ENCODE results near the gene FAM221A. TPM values are rescaled to one million over a fixed set of nuclear protein-coding genes. Genes with fewer than 3 reads are reported as not detected.
"Not testable (repeated sequence)": the region's sequence is repeated elsewhere in the genome, so short reads cannot be mapped to it uniquely, and the experiment has no call there.

The FAM221A gene
- total RNA-seq, 4 donors from 2014 or later: 4.8 to 14.6 (median 12.0) TPM

GRCh38 chr7:23721456-23721855, 41.5 kb downstream of the FAM221A start:
- H3K27ac ChIP-seq: no peak overlapping the region
- WGBS: 64% methylated on average over 4 of the region's 4 CpGs
- no peaks in the 10 kb centered on the region for H3K36me3 ChIP-seq
- no peak for TF ChIP-seq POLR2A (IDR thresholded peaks at IDR 0.05)
- TF ChIP-seq EP300 (IDR thresholded peaks at IDR 0.05): no peak
- no peak for TF ChIP-seq POLR2AphosphoS5 (IDR thresholded peaks at IDR 0.05)
- no peak for TF ChIP-seq CTCF (IDR thresholded peaks at IDR 0.05)
- no peak overlapping the region for H3K4me3 ChIP-seq
- no peak for DNase-seq (ENCODE audit: low spot score in 2 of 2)
- no peaks in the 10 kb centered on the region for H3K9me3 ChIP-seq
- H3K27me3 ChIP-seq: no peaks in the 10 kb centered on the region
- H3K4me1 ChIP-seq: no peaks in the 10 kb centered on the region

- H3K4me3 ChIP-seq; H3K36me3 ChIP-seq; H3K9me3 ChIP-seq; H3K4me1 ChIP-seq; DNase-seq (ENCODE audit: low spot score in 2 of 2); H3K27me3 ChIP-seq; H3K27ac ChIP-seq: not testable (repeated sequence)
- WGBS: 89% methylated on average over 21 of the region's 21 CpGs
Observed at GRCh38 chr7:23722587-23723216, 42.7 kb downstream of the FAM221A start.

- H3K36me3 ChIP-seq; H3K4me3 ChIP-seq; H3K9me3 ChIP-seq; H3K27me3 ChIP-seq; DNase-seq (ENCODE audit: low spot score in 2 of 2); H3K4me1 ChIP-seq; H3K27ac ChIP-seq: not testable (repeated sequence)
- WGBS: 88% methylated on average over 4 of the region's 4 CpGs
Observed at GRCh38 chr7:23724113-23724512, 44.1 kb downstream of the FAM221A start.

GRCh38 chr7:23742051-23742450, 62.1 kb downstream of the FAM221A start:
- Histone ChIP-seq H3K4me3 (no peak overlapping the region), H3K4me1 (no peaks in the 10 kb centered on the region), H3K36me3 (no peaks in the 10 kb centered on the region), H3K27me3 (no peaks in the 10 kb centered on the region), H3K27ac (no peak overlapping the region), H3K9me3 (peaks cover 15% of the 10 kb centered on the region)
- TF ChIP-seq POLR2AphosphoS5 (IDR thresholded peaks at IDR 0.05) (no peak), POLR2A (IDR thresholded peaks at IDR 0.05) (no peak), EP300 (IDR thresholded peaks at IDR 0.05) (no peak), CTCF (IDR thresholded peaks at IDR 0.05) (no peak)
- no peak for DNase-seq (ENCODE audit: low spot score in 2 of 2)

GRCh38 chr7:23743226-23743625, 63.2 kb downstream of the FAM221A start:
- Histone ChIP-seq H3K27me3 (no peaks in the 10 kb centered on the region), H3K9me3 (peaks cover 15% of the 10 kb centered on the region), H3K4me1 (no peaks in the 10 kb centered on the region), H3K27ac (no peak overlapping the region), H3K4me3 (no peak overlapping the region), H3K36me3 (no peaks in the 10 kb centered on the region)
- WGBS: 95% methylated on average over 4 of the region's 4 CpGs
- no peak for DNase-seq (ENCODE audit: low spot score in 2 of 2)
- TF ChIP-seq CTCF (IDR thresholded peaks at IDR 0.05) (no peak), EP300 (IDR thresholded peaks at IDR 0.05) (no peak), POLR2AphosphoS5 (IDR thresholded peaks at IDR 0.05) (no peak), POLR2A (IDR thresholded peaks at IDR 0.05) (no peak)

- Histone ChIP-seq H3K4me1 (no peaks in the 10 kb centered on the region), H3K27ac (no peak overlapping the region), H3K27me3 (no peaks in the 10 kb centered on the region), H3K9me3 (peaks cover 15% of the 10 kb centered on the region), H3K36me3 (no peaks in the 10 kb centered on the region), H3K4me3 (no peak overlapping the region)
- WGBS: 76% methylated on average over 1 of the region's 1 CpG
- no peak for DNase-seq (ENCODE audit: low spot score in 2 of 2)
- TF ChIP-seq POLR2A (IDR thresholded peaks at IDR 0.05): no peak
- no peak for TF ChIP-seq CTCF (IDR thresholded peaks at IDR 0.05)
- TF ChIP-seq EP300 (IDR thresholded peaks at IDR 0.05): no peak
- no peak for TF ChIP-seq POLR2AphosphoS5 (IDR thresholded peaks at IDR 0.05)
Observed at GRCh38 chr7:23746629-23747028, 66.6 kb downstream of the FAM221A start.
